NCI-H1930 (cell line): Measurements from ENCODE around the gene GATA2.

Experiments used
- DNase-seq, 2 experiments: peaks; one replicate each; lab custom pipeline; 2025; lab: John Stamatoyannopoulos, UW

GATA2 gene

DNA sequence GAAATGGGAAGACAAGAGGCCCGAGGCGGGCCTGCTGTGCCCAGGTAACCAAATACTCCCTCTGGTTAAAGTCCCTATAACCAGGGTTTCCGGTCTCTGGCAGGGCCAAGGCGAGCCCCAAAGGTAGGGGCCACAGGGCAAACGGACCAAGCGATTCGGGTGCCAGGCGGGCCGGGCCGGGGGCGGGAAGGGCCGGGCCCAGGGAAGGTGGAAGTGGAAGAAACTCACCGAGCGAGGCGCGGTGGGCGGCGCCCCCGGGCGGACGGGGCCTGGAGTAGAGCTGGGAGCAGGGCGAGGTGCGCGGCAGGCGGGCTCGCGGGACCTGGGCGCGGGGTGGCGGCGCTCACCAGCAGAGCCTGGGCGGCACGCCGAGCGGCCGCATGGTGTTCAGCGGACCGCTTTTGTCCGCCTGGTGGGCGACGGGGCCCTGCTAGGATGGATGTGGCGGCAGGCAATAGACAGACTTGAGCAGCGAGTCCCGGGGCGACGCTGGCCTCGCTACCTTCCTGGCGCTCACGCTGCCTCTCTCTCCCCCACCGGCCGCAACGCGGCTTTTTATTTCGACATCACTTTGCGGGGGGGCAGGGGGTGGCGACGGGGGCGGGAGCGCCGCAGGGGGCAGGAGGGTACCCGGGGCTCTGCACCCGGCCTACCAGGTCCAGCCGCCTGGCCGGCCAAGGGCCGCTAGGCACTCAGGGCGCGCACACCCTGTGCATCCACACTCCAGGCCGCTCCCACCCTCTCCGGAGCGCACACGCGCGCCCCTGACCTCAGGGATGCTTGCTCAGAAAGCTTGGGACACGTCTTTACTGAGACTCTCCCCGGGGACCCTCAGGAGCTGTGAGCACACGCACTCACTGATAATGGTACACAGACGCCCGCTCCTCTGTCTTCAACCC is at the start of gene GATA2:
Gene GATA2 (minus strand): TSS at position 531 of the 899 bp plus-strand sequence. CDS start 6,170 bp downstream, outside the sequence.
- no peak for DNase-seq

DNA sequence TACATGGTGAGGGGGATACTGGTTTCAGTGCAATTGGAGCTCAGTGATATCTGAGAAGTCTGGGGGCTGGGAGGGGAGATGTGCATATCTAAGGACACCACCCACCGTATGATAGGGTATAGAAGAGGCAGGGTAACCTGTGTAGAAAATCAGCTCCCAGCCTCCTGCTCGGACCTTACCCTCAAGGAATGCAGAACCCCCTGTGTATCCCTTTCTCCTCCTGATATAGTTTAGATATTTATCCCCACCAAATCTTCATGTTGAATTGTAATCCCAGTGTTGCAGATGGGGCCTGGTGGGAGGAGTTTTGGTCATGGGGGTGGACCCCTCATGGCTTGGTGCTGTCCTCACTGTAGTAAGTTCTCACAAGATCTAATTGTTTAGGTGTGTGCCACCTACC is 48.2 kb upstream of the GATA2 start:
- no peak for DNase-seq

DNA sequence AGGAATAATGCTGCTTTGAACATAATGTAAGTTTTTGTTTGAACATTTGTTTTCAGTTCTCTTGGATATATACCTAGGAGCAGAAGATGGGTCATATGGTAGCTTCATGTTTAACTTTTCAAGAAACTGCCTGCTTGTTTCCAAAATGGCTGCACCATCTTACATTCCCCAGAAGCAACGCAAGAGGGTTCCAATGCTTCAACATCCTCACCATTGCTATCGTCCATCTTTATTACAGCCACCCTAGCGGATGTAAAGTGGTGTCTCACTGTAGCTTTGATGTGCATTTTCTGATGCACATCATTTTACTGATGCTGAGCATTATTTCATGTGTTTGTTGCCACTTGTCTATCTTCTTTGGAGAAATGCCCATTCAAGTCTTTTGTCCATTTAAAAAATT is 46.4 kb upstream of the GATA2 start:
- no peak for DNase-seq

DNA sequence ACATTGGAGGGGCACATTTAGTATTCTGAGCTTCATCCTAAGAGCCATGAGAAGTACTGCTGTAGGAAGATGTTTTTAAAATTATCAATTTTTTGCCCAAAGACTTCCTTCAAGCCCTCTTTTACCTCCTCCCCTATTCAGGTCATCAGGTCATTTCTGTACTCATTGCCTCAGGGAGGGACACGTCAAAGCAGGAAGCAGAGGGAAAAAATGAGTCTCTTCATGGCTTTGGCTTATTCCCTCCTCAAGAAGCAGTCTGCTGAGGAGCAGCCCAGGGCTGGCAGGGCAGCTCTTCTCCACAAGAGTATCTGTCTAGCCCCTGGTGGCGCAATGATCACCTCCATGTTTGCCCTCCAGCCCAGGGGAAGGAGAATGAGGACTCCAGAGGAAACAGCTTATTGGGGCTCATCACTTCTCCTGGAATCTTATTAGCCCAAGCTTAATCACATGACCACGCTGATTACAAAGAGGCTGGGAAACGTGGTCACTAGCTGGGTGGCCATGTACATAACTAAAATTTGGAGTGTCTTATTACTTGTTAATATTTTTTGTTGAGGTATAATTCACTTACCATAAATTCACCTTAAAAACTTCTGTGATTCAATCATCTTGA is 44.2 kb upstream of the GATA2 start:
- no peak for DNase-seq

DNA sequence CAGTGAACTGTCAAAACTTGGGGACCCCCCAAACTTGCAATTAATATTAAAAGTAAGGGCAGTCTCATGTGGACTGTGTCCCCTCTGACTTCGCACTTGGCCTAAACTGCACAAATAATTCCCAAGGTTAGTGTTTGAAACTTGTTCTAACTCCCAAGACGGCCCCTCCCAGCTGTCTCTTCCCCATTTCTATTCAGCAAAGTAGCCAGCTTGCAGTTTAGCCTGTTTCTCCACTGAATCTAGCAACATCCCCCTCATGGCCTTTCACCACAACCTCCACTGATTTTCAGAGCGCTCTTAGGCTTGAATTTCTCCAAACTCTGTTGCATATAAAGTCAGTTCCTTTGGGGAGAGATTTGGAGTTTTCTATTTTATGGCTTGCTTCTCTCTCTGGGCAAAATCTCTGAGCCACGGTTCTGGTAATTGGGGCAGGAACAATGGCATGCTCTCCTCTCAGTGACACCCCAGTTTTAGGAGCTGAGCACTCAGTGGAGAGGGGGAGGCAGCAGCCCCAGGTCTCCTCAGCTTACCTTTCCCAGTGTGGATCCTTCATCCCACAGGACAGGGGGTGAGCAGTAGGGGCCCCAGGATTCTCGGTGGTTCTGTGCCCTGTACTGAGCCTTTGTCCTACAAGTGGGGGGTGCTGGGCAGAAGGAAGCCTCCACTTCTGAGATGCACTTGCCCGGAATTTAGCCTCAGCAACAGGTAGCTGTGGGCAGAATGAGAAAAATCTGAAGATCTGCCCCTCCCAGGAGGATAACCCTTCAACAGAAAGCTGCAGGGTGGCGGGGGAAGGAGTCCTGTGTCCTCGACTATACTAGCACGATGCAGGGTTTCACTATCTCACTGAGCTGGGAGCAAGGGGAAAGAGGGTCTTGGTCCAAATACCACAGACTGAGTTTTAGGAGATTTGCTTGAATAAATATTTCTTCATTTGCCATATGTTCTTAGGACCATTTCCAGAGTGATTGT is 39.3 kb upstream of the GATA2 start:
- DNase-seq, result no peak

DNA sequence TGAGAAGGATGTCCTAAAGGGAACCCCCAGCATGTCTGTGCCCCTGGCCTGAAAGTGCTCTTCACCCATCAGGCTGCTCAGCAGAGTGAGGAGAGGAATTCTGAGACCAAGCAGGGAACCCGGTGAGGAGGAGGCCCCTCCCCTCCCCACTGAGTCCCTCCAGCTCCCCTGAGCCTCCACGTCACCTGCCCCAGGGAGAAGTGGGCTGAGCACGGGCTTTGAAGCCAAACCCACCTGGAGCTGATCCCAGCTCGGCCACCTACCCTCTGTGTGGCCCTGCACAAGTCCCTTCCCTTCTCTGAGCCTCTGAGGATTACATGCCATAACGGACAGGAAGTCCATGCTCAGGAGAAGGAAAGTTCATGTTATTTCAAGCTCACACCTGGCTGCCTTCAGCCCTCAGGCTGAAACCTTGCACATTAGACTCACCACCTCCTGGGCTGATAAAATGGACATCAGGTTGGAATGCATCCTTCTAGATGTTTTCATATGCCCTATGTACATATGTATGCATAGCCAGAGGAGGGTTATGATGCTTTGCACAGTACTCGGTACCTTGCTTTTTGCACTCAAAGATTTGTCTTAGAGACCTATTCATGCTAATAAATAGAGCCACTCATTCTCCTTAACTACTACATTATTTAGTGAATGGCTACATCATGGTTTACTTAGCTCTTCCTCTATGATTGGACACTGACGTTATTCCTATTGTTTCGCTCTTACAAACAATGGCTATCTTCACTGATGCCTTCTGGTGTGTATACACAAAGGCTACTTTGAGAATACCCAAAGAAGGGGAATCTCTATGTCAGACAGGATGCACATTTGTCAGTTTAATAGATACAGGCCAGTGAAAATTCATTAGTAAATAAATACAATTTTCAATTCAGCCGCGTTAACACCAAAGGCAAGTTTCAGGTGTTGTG is 31.6 kb upstream of the GATA2 start:
- no peak for DNase-seq

DNA sequence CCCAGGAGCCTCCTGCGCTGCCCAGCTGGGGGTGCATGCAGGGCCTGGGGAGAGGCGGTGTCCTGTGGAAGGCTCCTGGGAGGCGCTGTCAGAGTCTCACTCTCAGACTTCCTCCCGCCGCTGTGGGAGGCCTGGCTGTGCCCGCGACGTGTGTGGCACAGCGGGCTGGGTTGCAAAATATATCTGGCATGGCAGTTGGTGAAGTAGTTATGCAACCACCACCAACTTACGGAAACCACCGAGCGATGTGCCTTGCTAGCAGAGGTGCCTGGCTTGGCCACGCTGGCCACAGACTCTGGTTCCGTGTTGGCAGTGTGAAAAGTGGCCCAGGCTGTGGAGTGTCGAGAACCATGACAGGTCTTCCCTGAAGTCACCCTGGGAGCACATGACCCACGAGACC is 30.6 kb upstream of the GATA2 start:
- DNase-seq, result no peak

DNA sequence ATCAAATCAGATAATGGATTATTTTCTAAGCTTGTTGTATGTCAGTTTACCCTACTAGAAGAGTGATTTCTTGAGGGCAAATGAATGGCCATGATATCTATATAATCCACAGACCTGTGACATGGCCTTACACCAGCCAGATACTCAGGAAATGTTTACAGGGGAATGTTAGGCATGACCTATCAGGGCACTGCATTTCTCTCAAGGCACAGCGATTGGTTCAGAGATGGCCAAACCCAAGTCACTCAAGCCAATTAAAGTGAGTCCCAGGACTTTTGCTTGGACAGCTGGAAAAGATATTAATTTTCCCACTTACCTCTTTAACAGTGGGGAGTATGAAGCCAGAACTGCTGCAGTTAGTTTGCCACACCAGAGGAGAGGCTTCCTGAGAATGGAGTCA is 28.7 kb upstream of the GATA2 start:
- no peak for DNase-seq

DNA sequence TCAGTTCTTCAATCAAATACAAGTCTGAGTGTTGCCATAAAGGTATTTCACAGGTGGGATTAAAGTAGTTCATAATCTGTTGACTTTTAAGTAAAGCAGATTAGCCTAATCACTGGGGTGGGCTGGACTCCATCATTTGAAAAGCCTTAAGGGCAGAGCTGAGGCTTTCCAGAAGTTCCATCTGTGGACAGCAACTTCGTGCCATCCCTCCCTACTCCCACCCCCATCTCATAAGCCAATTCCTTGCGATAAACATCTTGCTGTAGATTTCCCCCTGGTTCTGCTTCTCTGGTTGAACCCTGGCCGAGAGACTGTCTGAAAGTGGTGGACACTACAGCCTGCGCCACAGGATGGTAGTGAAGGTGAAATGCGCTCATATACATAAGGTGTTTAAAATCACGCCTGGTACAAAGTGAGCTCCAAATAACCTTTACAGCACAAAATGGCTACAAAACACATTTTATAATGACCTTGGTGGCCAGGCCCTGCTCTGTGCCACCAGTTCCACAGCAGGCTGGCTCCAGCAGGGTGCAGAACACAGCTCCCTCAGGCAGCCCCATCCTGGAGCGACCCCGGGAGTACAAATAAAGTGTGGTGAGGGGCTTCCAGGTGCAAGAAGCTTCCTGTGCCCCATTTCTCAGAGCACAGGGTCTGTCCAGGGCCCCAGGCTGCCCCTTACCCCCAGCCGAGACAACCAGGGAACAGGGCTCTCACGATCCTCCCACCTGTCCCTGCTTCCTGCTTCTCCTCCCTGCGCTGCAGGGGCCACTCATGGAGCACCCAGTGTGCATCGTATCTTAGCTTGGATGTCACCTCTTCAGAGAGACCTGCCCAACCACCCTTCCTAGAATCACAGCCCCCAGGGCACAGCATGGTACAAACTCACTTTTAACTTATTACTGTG is 25.8 kb upstream of the GATA2 start:
- DNase-seq, result no peak

DNA sequence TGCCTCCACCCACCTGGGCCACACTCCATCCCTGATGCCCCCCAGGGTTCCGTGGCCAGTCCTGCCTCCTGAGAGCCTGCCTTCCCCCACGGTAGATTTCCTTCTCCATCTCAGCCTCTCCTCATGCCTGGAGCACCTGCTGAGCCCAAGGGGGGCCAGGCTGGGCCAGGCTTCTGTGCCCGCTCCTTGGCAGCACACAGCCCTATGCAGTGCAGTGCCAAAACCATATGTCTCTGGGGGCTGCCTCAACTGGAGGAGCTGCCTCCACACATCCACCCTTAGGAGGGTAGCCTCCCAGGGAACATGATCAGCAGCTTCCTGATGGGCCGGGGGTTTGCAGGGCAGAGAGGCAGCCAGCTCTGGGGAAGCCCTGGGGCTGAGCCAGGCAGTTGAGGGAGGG is 24.6 kb upstream of the GATA2 start:
- no peak for DNase-seq

DNA sequence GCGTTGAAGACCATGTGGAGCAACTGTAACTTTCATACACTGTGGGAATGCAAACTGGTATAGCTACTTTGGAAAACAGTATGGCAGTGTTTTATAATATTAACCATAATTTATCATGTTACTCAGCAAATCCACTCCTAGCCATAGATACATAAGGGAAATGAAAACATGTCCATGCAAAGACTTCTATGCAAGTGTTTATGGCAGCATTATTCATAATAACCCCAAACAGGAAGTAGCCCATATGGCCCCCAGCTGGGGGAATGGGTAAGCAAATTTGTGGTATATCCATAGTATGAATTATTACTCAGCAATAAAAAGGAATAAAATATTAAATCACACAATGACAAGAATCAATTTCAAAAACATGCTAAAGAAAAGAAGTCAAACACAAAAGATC is 23.0 kb upstream of the GATA2 start:
- no peak for DNase-seq

DNA sequence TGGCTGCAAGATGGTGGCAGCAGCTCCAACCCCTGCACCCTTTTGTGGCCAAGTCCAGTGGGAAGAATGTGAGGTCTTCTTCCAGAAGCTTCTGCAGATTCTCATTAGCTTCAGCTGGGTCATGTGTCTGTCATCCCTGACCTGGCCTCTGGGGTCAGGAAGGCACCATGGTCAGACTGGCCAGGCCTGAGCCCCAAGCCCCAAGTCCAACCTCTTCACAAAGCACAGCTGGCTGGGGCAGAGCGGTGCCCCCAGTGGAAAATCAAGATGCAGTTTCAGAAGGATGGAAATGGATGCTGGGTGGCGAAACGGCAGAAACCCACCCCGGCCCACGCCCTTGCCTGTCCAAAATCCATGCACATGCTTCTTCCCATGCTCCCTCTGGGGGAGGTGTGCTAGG is 15.9 kb upstream of the GATA2 start:
- no peak for DNase-seq

DNA sequence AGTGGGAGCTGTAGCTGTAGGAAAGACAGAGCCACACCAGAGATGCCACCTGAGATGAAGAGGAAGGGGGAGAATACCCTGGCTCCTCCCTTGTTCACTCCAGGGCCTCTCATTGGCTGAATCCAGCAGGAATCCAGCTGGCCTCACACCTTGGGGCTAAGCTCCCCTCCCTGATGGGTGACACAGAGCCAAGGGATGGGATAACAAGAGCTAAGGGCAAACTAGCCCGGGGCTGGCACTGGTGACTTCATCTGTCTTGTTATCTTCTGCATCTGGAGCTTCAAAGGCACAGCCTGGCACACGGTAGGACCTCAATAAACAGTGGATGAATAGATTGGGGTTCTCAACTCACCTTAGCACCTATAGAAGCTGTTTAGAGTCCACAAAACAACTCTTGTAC is 13.8 kb upstream of the GATA2 start:
- DNase-seq, result no peak

DNA sequence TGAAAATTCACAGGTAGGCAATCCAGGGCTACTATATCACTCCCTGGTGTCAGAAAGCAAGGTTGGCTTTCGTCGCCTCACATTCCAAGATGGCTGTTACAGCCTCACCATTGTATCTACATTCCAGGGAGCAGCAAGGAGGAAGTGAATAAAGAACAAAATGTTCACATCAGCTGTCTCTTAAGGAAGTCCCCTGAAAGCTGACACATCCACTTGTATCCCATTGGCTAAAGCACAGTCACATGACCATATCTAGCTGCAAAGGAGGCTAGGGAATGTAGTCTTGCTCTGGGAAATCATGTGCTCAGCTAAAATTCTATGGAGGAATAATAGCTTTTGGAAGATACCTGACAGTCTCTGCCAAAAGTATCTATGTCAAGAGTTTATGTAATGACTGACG is 12.8 kb upstream of the GATA2 start:
- no peak for DNase-seq

DNA sequence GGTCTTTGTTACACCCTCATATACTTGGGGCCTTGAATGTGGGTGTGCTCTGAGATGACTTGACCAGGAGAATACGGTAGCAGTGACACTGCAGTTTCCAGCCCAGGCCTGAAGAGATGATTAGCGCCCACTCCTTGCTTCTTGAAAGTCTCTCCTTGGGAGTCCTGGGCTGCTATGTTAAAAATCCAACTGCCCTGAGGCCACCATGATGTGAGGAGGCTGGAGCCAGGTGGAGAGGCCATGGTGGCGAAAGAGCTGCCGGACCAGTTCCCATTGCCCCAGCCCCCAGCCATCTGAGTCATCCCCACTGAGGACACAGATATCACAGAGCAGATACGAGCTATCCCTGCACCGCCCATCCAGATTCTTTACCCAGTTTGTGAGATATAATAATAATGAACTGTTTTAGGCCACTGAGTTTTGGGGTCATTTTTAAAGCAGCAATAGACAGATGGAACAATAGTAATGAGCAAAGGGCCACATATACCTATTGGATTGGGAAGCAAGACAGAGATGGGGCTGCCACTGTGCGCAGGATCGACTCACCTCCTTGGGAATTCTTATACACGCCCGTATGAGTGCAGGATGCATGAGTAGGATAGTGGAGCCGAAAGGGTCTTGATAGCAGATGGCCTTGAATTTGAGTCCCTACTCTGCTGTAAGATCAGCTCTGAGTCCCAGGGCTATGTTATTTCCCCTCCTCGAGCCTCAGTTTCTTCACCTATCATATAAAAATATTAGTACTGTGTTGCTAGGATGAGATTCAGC is 12.1 kb upstream of the GATA2 start:
- DNase-seq, result no peak

DNA sequence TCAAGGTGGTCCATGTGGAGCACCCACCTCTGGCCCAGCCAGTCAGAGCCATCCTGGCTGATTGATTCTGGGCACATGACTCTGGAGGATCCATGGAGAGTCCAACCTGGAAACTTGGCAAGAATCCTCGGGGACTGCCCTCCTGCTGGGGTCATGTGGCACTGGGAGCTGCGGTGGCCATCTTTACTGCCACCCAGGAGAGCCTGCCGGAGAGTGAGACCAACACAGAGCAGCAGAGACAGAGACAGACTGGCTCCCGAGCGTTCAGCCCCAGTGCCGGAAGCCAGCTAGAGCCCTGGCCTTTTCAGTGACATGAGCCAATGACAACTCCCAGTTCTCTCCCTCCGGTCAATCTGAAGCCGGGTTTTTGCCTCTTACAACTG is 11.5 kb upstream of the GATA2 start:
- no peak for DNase-seq

DNA sequence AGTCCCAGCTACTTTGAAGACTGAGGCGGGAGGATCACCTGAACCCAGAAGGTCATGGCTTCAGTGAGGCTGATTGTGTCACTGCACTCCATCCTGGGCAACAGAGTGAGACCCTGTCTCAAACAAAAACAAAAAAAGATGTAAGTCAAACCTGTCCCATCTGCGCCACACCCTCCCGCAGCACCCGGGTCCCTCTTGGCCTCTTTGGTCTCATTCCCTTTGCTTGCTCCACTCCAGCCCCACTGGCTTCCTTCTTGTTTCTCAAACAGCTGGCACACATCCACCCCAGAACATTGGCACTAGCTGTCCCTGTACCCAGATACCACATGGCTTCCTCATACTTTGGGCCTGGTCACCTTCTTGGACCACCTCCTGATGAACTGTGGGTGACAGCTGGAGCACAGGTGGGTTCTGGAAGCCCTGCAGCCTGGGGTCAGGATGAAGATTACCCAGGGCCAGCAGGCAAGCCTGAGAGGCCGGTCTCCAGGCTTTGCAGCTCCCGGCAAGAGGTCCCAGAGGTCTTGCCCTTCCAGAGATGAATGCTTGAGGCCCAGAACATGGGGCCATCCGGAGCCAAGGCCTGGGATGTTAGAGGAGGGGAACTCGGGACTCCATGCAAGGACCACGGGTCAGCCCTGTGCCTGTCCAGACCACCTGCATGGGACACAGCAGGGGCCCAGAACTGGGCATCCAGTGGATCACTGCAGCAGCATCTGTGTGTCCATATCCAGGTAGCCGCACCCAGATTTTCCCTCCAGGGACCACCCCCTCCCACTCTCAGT is 10.9 kb upstream of the GATA2 start:
- no peak for DNase-seq

DNA sequence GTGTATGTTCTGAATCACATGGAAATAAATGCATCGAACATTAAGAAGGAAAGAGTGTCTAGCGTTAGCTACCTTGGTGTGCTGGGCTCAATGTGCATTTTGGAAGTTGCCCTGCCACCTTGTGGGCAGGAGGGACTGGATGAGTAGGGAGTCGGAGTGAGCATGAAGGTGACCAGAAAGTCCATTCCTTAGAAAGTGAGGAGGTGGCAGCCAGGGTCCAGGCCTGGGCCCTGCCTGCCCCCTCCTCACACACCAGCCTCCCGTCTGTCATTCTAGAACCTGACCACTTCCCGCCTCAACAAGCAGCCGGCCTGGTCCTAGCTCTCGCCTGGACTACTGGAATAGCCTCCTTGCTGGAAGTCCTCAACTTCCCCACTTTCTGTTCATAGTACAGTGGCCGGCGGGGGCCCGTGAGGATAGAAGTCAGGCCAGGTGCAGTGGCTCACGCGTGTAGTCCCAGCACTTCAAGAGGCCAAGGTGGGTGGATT is 10.2 kb upstream of the GATA2 start:
- DNase-seq, result no peak

DNA sequence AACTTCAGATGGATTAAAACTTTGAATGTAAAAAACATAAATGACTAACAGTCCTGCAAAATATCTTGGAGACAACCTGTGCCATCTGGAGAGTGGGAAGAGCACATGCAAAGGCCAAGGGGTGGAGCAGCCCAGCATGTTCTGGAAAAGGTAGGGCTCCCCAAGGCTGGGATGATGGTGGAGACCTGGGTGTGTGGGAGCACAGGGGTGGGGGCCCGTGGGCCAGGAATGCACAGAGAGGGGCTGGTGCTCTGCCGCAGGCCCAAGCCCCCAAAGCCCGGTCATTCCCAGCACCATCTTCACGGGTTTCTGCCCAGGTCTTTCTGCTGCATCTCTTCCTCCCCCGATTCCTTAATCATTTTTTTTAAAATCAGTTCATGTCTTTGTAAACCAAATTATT is 9.7 kb upstream of the GATA2 start:
- no peak for DNase-seq
